AG20443 (cell line): Measurements from ENCODE around the gene RAB27A.
A peak's percentile ranks its signal among the peaks of the same experiment; 100 is the strongest.
"Not testable (repeated sequence)": the region's sequence is repeated elsewhere in the genome, so short reads cannot be mapped to it uniquely, and the experiment has no call there.

Experiments used
- DNase-seq: peaks from one replicate; pipeline ENCODE4 v3.0.0; 2012; ENCODE audit warnings: low spot score, mixed read lengths

Gene RAB27A

GRCh38 chr15:55250392-55250791, 39.2 kb downstream of the RAB27A start:
- peak; percentile 70 for DNase-seq

- DNase-seq, result not testable (repeated sequence)
Observed at GRCh38 chr15:55249885-55250284, 39.7 kb downstream of the RAB27A start.

GRCh38 chr15:55248895-55249294, 40.7 kb downstream of the RAB27A start:
- DNase-seq, result no peak

- DNase-seq, result no peak
Observed at GRCh38 chr15:55247766-55248427, 41.7 kb downstream of the RAB27A start.

- DNase-seq, result no peak
Observed at GRCh38 chr15:55247311-55247710, 42.3 kb downstream of the RAB27A start.

- DNase-seq, result no peak
Observed at GRCh38 chr15:55246567-55246966, 43.0 kb downstream of the RAB27A start.

GRCh38 chr15:55245059-55245458, 44.6 kb downstream of the RAB27A start:
- no peak for DNase-seq

- no peak for DNase-seq
Observed at GRCh38 chr15:55241891-55242290, 47.7 kb downstream of the RAB27A start.

- DNase-seq, result no peak
Observed at GRCh38 chr15:55241186-55241585, 48.4 kb downstream of the RAB27A start.

- DNase-seq, result no peak
Observed at GRCh38 chr15:55240125-55240760, 49.4 kb downstream of the RAB27A start.

- no peak for DNase-seq
Observed at GRCh38 chr15:55239440-55240124, 50.0 kb downstream of the RAB27A start.

- no peak for DNase-seq
Observed at GRCh38 chr15:55238877-55239276, 50.7 kb downstream of the RAB27A start.

- DNase-seq, result no peak
Observed at GRCh38 chr15:55237219-55238130, 52.1 kb downstream of the RAB27A start.

GRCh38 chr15:55235546-55236036, 54.0 kb downstream of the RAB27A start:
- no peak for DNase-seq

GRCh38 chr15:55234800-55235104, 54.9 kb downstream of the RAB27A start:
- no peak for DNase-seq

- no peak for DNase-seq
Observed at GRCh38 chr15:55234104-55234799, 55.4 kb downstream of the RAB27A start.

GRCh38 chr15:55231455-55231854, 58.2 kb downstream of the RAB27A start:
- DNase-seq, result no peak

GRCh38 chr15:55230953-55231352, 58.7 kb downstream of the RAB27A start:
- no peak for DNase-seq

- no peak for DNase-seq
Observed at GRCh38 chr15:55230051-55230670, 59.5 kb downstream of the RAB27A start.

- DNase-seq, result no peak
Observed at GRCh38 chr15:55226127-55226526, 63.5 kb downstream of the RAB27A start.

- no peak for DNase-seq
Observed at GRCh38 chr15:55224892-55225291, 64.7 kb downstream of the RAB27A start.
